ENCODE results near the gene OLFM1.

GRCh38 chr9:135045928-135046738 lies 41.3 kb upstream of the OLFM1 start:
- TF ChIP-seq CTCF (IDR thresholded peaks at IDR 0.05) (no peak), POLR2A (IDR thresholded peaks at IDR 0.05) (no peak)

Data from lower leg skin (tissue), 3 donors.